Measurements from ENCODE around the gene MACF1.
"Not testable (repeated sequence)": the region's sequence is repeated elsewhere in the genome, so short reads cannot be mapped to it uniquely, and the experiment has no call there.

Gene MACF1, protein sequence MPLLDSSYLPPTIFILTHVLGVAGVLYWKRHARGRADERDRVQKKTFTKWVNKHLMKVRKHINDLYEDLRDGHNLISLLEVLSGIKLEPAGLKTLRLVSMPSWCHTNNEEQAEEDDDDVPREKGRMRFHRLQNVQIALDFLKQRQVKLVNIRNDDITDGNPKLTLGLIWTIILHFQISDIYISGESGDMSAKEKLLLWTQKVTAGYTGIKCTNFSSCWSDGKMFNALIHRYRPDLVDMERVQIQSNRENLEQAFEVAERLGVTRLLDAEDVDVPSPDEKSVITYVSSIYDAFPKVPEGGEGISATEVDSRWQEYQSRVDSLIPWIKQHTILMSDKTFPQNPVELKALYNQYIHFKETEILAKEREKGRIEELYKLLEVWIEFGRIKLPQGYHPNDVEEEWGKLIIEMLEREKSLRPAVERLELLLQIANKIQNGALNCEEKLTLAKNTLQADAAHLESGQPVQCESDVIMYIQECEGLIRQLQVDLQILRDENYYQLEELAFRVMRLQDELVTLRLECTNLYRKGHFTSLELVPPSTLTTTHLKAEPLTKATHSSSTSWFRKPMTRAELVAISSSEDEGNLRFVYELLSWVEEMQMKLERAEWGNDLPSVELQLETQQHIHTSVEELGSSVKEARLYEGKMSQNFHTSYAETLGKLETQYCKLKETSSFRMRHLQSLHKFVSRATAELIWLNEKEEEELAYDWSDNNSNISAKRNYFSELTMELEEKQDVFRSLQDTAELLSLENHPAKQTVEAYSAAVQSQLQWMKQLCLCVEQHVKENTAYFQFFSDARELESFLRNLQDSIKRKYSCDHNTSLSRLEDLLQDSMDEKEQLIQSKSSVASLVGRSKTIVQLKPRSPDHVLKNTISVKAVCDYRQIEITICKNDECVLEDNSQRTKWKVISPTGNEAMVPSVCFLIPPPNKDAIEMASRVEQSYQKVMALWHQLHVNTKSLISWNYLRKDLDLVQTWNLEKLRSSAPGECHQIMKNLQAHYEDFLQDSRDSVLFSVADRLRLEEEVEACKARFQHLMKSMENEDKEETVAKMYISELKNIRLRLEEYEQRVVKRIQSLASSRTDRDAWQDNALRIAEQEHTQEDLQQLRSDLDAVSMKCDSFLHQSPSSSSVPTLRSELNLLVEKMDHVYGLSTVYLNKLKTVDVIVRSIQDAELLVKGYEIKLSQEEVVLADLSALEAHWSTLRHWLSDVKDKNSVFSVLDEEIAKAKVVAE (N-terminal part only)

DNA sequence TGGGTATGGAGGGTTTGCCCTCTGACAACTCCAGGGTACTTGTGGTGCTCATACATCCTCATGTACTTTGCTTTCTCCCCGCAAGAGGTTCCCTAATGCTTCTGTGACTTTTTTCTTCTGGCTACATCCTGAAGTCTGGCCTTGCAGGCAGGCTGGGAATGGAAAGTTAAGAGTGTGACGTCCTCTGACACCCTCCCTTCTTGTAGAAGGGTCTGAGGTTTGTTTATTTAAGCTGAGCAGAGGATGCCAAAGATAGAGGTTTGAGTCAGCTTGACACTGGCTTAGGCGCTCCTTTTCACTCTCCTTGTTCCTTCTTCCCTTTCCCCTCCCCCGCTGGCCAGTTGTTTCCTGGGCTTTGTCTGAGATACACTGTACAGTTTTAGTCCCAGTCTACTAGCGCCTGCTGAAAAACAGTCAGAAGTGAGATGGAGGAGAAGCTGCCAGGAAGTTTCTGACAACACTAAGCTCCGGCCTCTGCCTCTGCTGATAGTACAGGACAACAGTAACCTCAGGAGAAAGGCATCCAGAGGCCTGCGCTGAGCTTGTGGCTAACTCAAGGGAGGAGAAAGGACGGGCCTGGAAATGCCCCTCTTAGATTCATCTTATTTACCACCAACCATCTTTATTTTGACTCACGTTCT is at the start of gene MACF1:
Gene MACF1 (plus strand): TSS at position 255 of the 641 bp plus-strand sequence. CDS start 328 bp downstream, at position 583.
- Mint-ChIP-seq H3K9me3 (no peaks in the 10 kb centered on the region), H3K4me1 (peaks cover 61% of the 10 kb centered on the region), H3K4me3 (peak within 1 kb of the TSS; percentile 95), H3K27me3 (no peaks in the 10 kb centered on the region), H3K36me3 (peaks cover 26% of the 10 kb centered on the region), H3K27ac (peak within 1 kb of the TSS; percentile 96)
- DNase-seq, result peak; percentile 56
- CTCF ChIA-PET, result interaction anchor here (0.6 to 9.1 kb wide), 8 partner anchors 10 to 89 kb away, joined by 3 to 123 read pairs (median 10); no protein-coding TSS in a partner anchor

DNA sequence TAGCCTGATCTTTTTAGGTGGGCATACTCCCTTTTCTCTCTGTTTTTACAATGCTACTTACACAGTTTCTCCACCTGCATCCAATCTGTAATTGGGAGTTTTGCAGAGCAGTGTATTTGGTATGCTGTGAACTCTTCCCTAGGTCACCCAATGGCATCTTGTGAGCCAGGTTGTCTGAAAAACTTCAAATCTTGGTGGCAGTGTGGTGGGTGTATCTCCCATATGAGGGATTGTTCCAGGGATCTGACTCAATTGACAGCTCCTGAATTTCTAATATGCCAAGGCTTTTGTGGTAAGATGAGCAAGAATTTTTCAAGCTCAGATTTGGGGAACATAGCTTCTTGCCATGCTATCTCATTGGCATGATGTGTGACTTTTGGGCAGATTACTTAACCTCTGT is 47.2 kb upstream of the MACF1 start:
- no peaks in the 10 kb centered on the region for H3K9me3 Mint-ChIP-seq
- no peaks in the 10 kb centered on the region for H3K36me3 Mint-ChIP-seq
- no peak for DNase-seq
- peaks cover 4% of the 10 kb centered on the region for H3K4me1 Mint-ChIP-seq
- no peak overlapping the region for H3K27ac Mint-ChIP-seq
- CTCF ChIA-PET, result interaction anchor here (0.6 kb wide), 1 partner anchor 37 kb away, joined by 3 read pairs; no protein-coding TSS in a partner anchor
- no peak overlapping the region for H3K4me3 Mint-ChIP-seq
- H3K27me3 Mint-ChIP-seq, result peaks cover 28% of the 10 kb centered on the region

DNA sequence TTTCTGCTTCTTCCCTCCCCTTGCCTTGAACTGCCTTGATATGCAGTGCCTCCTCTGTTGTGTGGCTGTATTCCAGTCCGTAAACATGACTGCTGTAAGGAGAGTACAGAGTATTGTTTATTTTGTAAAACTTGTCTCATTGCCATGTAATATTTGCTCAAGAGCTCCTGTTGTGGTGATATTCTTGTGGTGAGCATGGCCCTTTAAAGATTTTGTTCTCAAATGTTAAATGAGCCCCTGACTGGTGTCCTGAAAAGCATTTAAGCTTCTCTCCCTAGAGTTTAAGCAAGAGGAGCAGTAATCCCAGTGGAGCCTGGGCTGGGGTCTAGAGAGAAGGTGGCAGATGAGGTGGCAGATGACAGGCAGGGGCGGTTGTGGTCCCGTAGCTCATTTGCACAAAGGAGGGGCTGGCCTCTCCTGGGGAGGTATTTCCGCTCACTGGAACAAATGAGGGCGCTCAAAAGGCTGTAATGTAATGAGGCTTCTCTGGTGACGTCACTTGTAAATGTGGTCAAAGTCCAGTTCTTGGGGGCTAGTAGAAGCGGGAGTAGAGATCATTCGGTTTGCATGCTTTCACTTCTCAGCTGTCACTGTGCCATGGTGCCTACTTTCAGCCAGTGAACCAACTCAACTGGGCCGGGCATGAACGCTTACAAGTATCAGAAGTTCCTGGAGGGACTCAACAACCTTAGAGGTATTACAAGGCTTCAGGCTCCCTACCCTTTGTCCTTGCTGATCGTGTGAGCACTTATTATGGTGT is 46.0 kb upstream of the MACF1 start:
- Mint-ChIP-seq H3K9me3 (no peaks in the 10 kb centered on the region), H3K36me3 (no peaks in the 10 kb centered on the region), H3K27me3 (peaks cover 27% of the 10 kb centered on the region), H3K4me3 (no peak overlapping the region), H3K4me1 (peaks cover 4% of the 10 kb centered on the region), H3K27ac (no peak overlapping the region)
- DNase-seq, result no peak
- CTCF ChIA-PET, result interaction anchor here (1.0 kb wide), 1 partner anchor 419 kb away, joined by 3 read pairs; no protein-coding TSS in a partner anchor

DNA sequence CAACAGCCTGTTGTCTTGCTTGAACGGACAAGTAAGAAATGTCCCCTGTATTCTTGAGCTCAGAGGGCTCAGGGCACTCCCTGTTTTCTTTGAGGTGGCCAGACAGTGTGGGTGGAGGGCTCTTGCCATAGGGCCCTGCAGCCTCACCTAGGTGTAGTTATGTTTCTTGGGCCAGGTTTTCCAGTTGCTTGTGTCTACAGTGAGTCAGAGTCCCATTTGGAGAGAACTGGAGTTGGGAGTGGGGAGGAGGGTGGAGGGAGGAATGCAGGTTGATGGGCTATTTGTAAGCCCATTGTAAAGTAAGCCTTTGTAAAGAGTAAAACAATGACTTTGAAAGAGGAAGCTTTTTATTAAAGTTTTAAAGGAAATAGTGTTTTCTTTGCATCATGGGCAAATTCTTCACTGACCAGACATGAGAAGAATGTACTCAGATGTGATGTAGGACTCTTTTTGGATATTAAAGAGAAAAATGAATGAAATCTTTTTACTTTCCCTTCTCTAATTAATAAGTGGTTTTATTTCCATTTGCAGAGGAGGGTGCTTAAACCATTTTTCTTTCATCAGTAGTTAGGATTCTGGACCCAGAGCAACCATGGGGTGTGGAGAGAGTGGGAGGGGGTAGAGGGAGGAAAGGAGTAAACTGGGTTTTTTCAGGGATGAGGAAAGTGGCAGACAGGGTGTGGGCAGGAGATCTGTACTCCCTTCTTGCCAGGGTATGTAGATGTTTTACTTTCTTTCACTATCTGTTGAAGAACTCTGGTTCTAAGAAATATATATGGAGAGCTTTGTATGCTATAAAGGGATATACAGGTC is 45.1 kb upstream of the MACF1 start:
- CTCF ChIA-PET, result no interaction called here
- H3K27me3 Mint-ChIP-seq, result peaks cover 24% of the 10 kb centered on the region
- H3K4me1 Mint-ChIP-seq, result peaks cover 4% of the 10 kb centered on the region
- no peaks in the 10 kb centered on the region for H3K9me3 Mint-ChIP-seq
- no peak overlapping the region for H3K4me3 Mint-ChIP-seq
- no peak overlapping the region for H3K27ac Mint-ChIP-seq
- DNase-seq, result no peak
- no peaks in the 10 kb centered on the region for H3K36me3 Mint-ChIP-seq

DNA sequence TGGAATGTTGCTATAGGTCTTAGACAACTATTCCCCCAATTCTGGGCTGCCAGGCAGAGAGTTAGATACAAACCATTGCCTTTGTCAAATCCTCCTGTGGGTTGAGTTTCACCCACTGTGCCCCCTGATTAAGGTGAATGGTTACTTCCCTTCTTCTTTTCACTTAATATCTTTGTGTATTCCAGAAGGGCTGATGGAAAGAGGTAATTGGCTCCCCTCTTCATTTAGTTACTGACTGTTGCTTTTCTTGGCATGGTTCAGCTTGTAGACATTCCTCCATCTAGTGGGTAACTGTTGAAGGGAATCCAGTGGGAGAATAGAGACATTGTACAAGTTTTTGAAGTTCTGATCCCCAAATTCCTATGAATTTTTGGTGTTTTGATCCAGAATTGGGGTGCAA is 43.8 kb upstream of the MACF1 start:
- no peaks in the 10 kb centered on the region for H3K36me3 Mint-ChIP-seq
- H3K9me3 Mint-ChIP-seq, result no peaks in the 10 kb centered on the region
- no peak for DNase-seq
- H3K4me3 Mint-ChIP-seq, result no peak overlapping the region
- CTCF ChIA-PET, result no interaction called here
- H3K27ac Mint-ChIP-seq, result no peak overlapping the region
- H3K4me1 Mint-ChIP-seq, result no peaks in the 10 kb centered on the region
- H3K27me3 Mint-ChIP-seq, result peaks cover 24% of the 10 kb centered on the region

- CTCF ChIA-PET, result interaction anchor here (0.7 kb wide), 1 partner anchor 63 kb away, joined by 4 read pairs; no protein-coding TSS in a partner anchor
- H3K36me3 Mint-ChIP-seq, H3K4me3 Mint-ChIP-seq, H3K9me3 Mint-ChIP-seq, H3K27ac Mint-ChIP-seq, H3K4me1 Mint-ChIP-seq, DNase-seq: not testable (repeated sequence)
- H3K27me3 Mint-ChIP-seq, result peaks cover 24% of the 10 kb centered on the region
Measured at GRCh38 chr1:39161811-39162210, 42.7 kb upstream of the MACF1 start.

- CTCF ChIA-PET, result no interaction called here
- Mint-ChIP-seq H3K27me3 (peaks cover 27% of the 10 kb centered on the region), H3K36me3 (no peaks in the 10 kb centered on the region), H3K4me3 (no peak overlapping the region), H3K9me3 (no peaks in the 10 kb centered on the region), H3K4me1 (no peaks in the 10 kb centered on the region), H3K27ac (no peak overlapping the region)
- DNase-seq, result no peak
Measured at GRCh38 chr1:39163469-39163868, 41.0 kb upstream of the MACF1 start.

DNA sequence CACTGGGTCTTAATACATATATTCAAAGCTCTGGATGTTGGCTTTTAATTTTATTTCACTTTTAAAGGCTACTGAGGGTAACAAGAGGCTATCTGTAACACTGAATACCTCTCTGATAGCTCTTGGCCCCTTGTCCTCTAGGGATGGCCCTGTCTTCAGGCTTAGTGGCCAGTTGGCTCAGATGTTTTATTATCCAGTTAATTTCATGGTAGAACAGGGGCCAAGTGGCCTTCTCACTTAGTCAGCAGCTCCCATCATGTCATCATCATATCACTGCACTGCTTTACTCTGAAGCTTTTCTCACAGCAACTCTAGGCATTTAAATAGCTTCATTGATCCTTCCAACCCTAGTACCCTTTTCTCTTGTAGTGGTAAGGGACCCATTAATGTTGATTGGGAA is 40.2 kb upstream of the MACF1 start:
- CTCF ChIA-PET, result interaction anchor here (0.7 to 1.4 kb wide), 2 partner anchors 11 to 66 kb away, joined by 3 to 4 read pairs; no protein-coding TSS in a partner anchor
- Mint-ChIP-seq H3K4me3 (no peak overlapping the region), H3K36me3 (no peaks in the 10 kb centered on the region)

DNA sequence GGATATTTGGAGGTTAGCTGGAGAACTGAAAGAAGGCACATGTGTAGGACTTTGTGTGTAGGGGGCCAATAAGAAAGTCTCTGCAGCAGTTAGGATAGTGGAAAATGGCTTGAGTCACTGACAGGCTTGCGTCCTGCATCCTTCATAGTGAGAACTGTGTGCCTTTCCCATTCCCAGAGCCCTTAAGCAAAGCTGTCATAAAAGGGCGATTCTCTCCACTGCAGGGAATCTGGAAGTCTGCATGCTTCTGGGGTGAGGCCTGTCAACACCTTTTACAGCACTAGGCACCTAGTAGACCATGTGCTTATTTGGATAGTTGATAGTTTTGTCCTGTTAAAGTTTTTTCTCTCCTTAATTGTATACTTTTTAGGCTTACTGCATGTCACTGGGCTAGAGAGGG is 39.4 kb upstream of the MACF1 start:
- H3K27ac Mint-ChIP-seq, result no peak overlapping the region
- no peaks in the 10 kb centered on the region for H3K4me1 Mint-ChIP-seq
- no peaks in the 10 kb centered on the region for H3K36me3 Mint-ChIP-seq
- no peak overlapping the region for H3K4me3 Mint-ChIP-seq
- CTCF ChIA-PET, result interaction anchor here (1.4 kb wide), 1 partner anchor 66 kb away, joined by 4 read pairs; no protein-coding TSS in a partner anchor
- no peak for DNase-seq
- H3K9me3 Mint-ChIP-seq, result no peaks in the 10 kb centered on the region
- H3K27me3 Mint-ChIP-seq, result peaks cover 30% of the 10 kb centered on the region

More for the DNA sequence above, 40.2 kb upstream of the MACF1 start:
- H3K4me1 Mint-ChIP-seq, result no peaks in the 10 kb centered on the region
- H3K27ac Mint-ChIP-seq, result no peak overlapping the region
- peaks cover 27% of the 10 kb centered on the region for H3K27me3 Mint-ChIP-seq
- no peaks in the 10 kb centered on the region for H3K9me3 Mint-ChIP-seq
- DNase-seq, result no peak

DNA sequence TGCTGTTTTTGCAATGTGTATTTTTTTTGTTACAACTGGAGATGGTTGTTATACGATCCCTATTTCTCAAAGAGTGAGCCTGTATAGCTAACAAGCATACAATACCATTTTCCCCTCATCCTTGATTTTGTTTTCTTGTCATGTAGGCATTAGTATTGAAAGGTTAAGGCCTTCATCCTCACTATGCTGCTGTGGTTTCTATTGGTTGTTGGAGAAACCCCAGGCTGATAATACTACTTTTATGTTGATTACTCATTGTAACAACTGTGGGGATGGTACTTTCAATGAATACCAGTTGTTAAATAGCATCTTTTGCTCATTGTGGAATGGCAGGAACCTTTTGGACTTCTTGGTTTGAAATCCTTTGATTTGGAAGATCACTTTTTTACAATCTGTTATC is 39.0 kb upstream of the MACF1 start:
- Mint-ChIP-seq H3K9me3 (no peaks in the 10 kb centered on the region), H3K36me3 (no peaks in the 10 kb centered on the region), H3K4me1 (no peaks in the 10 kb centered on the region), H3K27me3 (peaks cover 27% of the 10 kb centered on the region), H3K27ac (no peak overlapping the region), H3K4me3 (no peak overlapping the region)
- CTCF ChIA-PET, result interaction anchor here (1.4 kb wide), 1 partner anchor 67 kb away, joined by 4 read pairs; no protein-coding TSS in a partner anchor
- DNase-seq, result no peak

DNA sequence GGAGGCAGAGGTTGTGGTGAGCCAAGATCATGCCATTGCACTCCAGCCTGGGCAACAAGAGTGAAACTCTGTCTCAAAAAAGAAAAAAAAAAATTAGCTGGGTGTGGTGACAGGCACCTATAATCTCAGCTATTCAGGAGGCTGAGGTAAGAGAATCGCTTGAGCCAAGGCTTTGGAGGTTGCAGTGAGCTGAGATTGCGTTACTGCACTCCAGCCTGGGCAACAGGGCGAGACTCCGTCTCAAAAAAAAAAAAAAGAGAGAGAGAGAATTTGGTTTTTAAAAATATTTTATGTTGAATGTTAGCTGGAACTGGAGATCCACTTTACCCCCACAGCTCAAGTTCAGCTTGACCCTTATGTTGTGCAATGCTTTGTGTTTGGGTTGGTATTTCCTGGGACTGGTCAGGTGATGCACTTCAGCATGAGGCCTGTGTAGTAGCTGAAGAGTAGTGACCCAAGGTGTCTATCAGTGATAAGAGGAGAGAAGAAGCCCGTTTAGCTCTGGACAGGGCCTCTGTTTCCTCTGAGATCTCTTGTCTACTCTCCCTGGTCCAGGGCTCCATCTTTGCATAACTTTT is 36.8 kb upstream of the MACF1 start:
- H3K27me3 Mint-ChIP-seq, result peaks cover 19% of the 10 kb centered on the region
- H3K36me3 Mint-ChIP-seq, result no peaks in the 10 kb centered on the region
- no peaks in the 10 kb centered on the region for H3K4me1 Mint-ChIP-seq
- no peak overlapping the region for H3K4me3 Mint-ChIP-seq
- H3K27ac Mint-ChIP-seq, result no peak overlapping the region
- no peak for DNase-seq
- CTCF ChIA-PET, result interaction anchor here (0.7 to 1.2 kb wide), 2 partner anchors 24 to 69 kb away, joined by 3 to 8 read pairs; no protein-coding TSS in a partner anchor
- H3K9me3 Mint-ChIP-seq, result no peaks in the 10 kb centered on the region

Measured in activated naive CD4-positive, alpha-beta T cell treated with anti-CD3 and anti-CD28 coated beads, Interleukin-2, amount 10 ng/mL, durations not matched to agents 7 days and 5 days (primary cell).